HG03066 (cell line): ENCODE measurements around the gene ADARB2.
"Not testable (repeated sequence)": the region's sequence is repeated elsewhere in the genome, so short reads cannot be mapped to it uniquely, and the experiment has no call there.

Source experiments
- ATAC-seq: cut with Tn5 transposase; IDR thresholded peaks from one replicate; pipeline ENCODE4 v1.9.1; 2021; ENCODE audit warnings: low read depth; ENCODE audit not compliant: unreplicated experiment

ADARB2 gene

GRCh38 chr10:1158536-1158935 is 578.8 kb downstream of the ADARB2 start:
- not testable (repeated sequence) for ATAC-seq

- ATAC-seq = no peak
Measured at GRCh38 chr10:1158066-1158465, 579.3 kb downstream of the ADARB2 start.

- no peak for ATAC-seq
Measured at GRCh38 chr10:1157615-1157933, 579.8 kb downstream of the ADARB2 start.

GRCh38 chr10:1156921-1157614 is 580.3 kb downstream of the ADARB2 start:
- ATAC-seq = no peak

- no peak for ATAC-seq
Measured at GRCh38 chr10:1156616-1156886, 580.8 kb downstream of the ADARB2 start.

- ATAC-seq = no peak
Measured at GRCh38 chr10:1155791-1156615, 581.3 kb downstream of the ADARB2 start.

- no peak for ATAC-seq
Measured at GRCh38 chr10:1154531-1155295, 582.6 kb downstream of the ADARB2 start.

GRCh38 chr10:1153805-1154351 is 583.4 kb downstream of the ADARB2 start:
- no peak for ATAC-seq

- ATAC-seq = no peak
Measured at GRCh38 chr10:1153251-1153763, 584.0 kb downstream of the ADARB2 start.

- no peak for ATAC-seq
Measured at GRCh38 chr10:1152386-1153250, 584.7 kb downstream of the ADARB2 start.

- ATAC-seq = no peak
Measured at GRCh38 chr10:1151076-1152033, 586.0 kb downstream of the ADARB2 start.

- ATAC-seq = no peak
Measured at GRCh38 chr10:1150638-1150955, 586.7 kb downstream of the ADARB2 start.

GRCh38 chr10:1149793-1150637 is 587.3 kb downstream of the ADARB2 start:
- ATAC-seq = no peak

- no peak for ATAC-seq
Measured at GRCh38 chr10:1148855-1149605, 588.3 kb downstream of the ADARB2 start.

GRCh38 chr10:1147810-1148209 is 589.5 kb downstream of the ADARB2 start:
- no peak for ATAC-seq

- ATAC-seq = no peak
Measured at GRCh38 chr10:1142596-1142995, 594.7 kb downstream of the ADARB2 start.

- no peak for ATAC-seq
Measured at GRCh38 chr10:1141701-1142100, 595.6 kb downstream of the ADARB2 start.

- ATAC-seq = no peak
Measured at GRCh38 chr10:1141261-1141660, 596.1 kb downstream of the ADARB2 start.
